ENCODE measurements around the gene SORCS2. TPM values are rescaled to one million over a fixed set of nuclear protein-coding genes. Genes with fewer than 3 reads are reported as not detected.
A peak's percentile ranks its signal among the peaks of the same experiment; 100 is the strongest.

SORCS2 gene
- total and polyA plus RNA-seq, 7 donors, result 0.18 to 1.5 (median 0.36) TPM

GRCh38 chr4:7247521-7247920 lies 55.2 kb downstream of the SORCS2 start:
- DNase-seq (no peak), ATAC-seq (no peak)
- Histone ChIP-seq H3K36me3 (ENCODE audit: insufficient read depth in 1 of 2, low read depth in 1 of 2) (no peaks in the 10 kb centered on the region), H3K4me1 (peaks cover 15% of the 10 kb centered on the region), H3K4me3 (no peak overlapping the region), H3K27me3 (ENCODE audit: insufficient read depth in 3 of 3, low read length in 2 of 3) (peaks cover 0 to 5% (median 0%) of the 10 kb centered on the region in 3 donors), H3K9me3 (no peaks in the 10 kb centered on the region), H3K27ac (no peak overlapping the region)
- 92 to 94% (median 94%) methylated on average over 15 of the region's 15 CpGs for WGBS, 3 donors
- intact Hi-C loops (cut with DNase I), result no loop called here
- no peak for TF ChIP-seq CTCF (IDR thresholded peaks at IDR 0.05)

GRCh38 chr4:7247946-7248345 lies 55.6 kb downstream of the SORCS2 start:
- no peak for TF ChIP-seq CTCF (IDR thresholded peaks at IDR 0.05)
- no peak for ATAC-seq
- Histone ChIP-seq H3K27ac (no peak overlapping the region), H3K36me3 (ENCODE audit: insufficient read depth in 1 of 2, low read depth in 1 of 2) (no peaks in the 10 kb centered on the region), H3K27me3 (ENCODE audit: insufficient read depth in 3 of 3, low read length in 2 of 3) (peaks cover 0 to 5% (median 0%) of the 10 kb centered on the region in 3 donors), H3K4me3 (no peak overlapping the region), H3K4me1 (peaks cover 15% of the 10 kb centered on the region), H3K9me3 (no peaks in the 10 kb centered on the region)
- DNase-seq, result no peak
- WGBS, 3 donors, result 85 to 90% (median 86%) methylated on average over 12 of the region's 12 CpGs
- intact Hi-C loops (cut with DNase I), result no loop called here

GRCh38 chr4:7248857-7249256 lies 56.5 kb downstream of the SORCS2 start:
- no peak for TF ChIP-seq CTCF (IDR thresholded peaks at IDR 0.05)
- ATAC-seq, result no peak
- Histone ChIP-seq H3K4me1 (peaks cover 15% of the 10 kb centered on the region), H3K27me3 (ENCODE audit: insufficient read depth in 3 of 3, low read length in 2 of 3) (peaks cover 0 to 5% (median 0%) of the 10 kb centered on the region in 3 donors), H3K36me3 (ENCODE audit: insufficient read depth in 1 of 2, low read depth in 1 of 2) (no peaks in the 10 kb centered on the region), H3K27ac (no peak overlapping the region), H3K4me3 (no peak overlapping the region), H3K9me3 (no peaks in the 10 kb centered on the region)
- 92 to 98% (median 96%) methylated on average over 1 of the region's 1 CpG for WGBS, 3 donors
- intact Hi-C loops (cut with DNase I), result no loop called here
- no peak for DNase-seq

GRCh38 chr4:7251321-7251720 lies 59.0 kb downstream of the SORCS2 start:
- 58 to 66% (median 60%) methylated on average over 5 of the region's 5 CpGs for WGBS, 3 donors
- H3K4me3 ChIP-seq, result no peak overlapping the region
- peaks cover 30% of the 10 kb centered on the region for H3K4me1 ChIP-seq
- ATAC-seq, result peak in 2 of 4 donors; percentile 61 to 81
- H3K9me3 ChIP-seq, result no peaks in the 10 kb centered on the region
- H3K27me3 ChIP-seq (ENCODE audit: insufficient read depth in 3 of 3, low read length in 2 of 3), result peaks cover 0 to 5% (median 0%) of the 10 kb centered on the region in 3 donors
- no peak for TF ChIP-seq CTCF (IDR thresholded peaks at IDR 0.05)
- DNase-seq, result no peak
- H3K27ac ChIP-seq, result peak overlapping the region; percentile 60
- H3K36me3 ChIP-seq (ENCODE audit: insufficient read depth in 1 of 2, low read depth in 1 of 2), result no peaks in the 10 kb centered on the region
- intact Hi-C loops (cut with DNase I), result loop anchor here in 1 of 2 donors (5.0 kb wide), 1 partner anchor 44 kb away; no protein-coding TSS in a partner anchor

- intact Hi-C loops (cut with DNase I), result loop anchor here in 1 of 2 donors (5.0 kb wide), 1 partner anchor 45 kb away; no protein-coding TSS in a partner anchor
- Histone ChIP-seq H3K27ac (no peak overlapping the region), H3K9me3 (no peaks in the 10 kb centered on the region), H3K4me3 (no peak overlapping the region), H3K36me3 (ENCODE audit: insufficient read depth in 1 of 2, low read depth in 1 of 2) (no peaks in the 10 kb centered on the region), H3K4me1 (peaks cover 37% of the 10 kb centered on the region), H3K27me3 (ENCODE audit: insufficient read depth in 3 of 3, low read length in 2 of 3) (peaks cover 0 to 5% (median 0%) of the 10 kb centered on the region in 3 donors)
- 80 to 88% (median 81%) methylated on average over 6 to 7 of the region's 7 CpGs for WGBS, 3 donors
- DNase-seq, result no peak
- no peak for ATAC-seq
- no peak for TF ChIP-seq CTCF (IDR thresholded peaks at IDR 0.05)
Observed at GRCh38 chr4:7252051-7252450, 59.7 kb downstream of the SORCS2 start.

Data from psoas muscle (tissue), 8 donors.